Neural cell (in vitro differentiated cells): ENCODE measurements around the gene EPC2. TPM values are rescaled to one million over a fixed set of nuclear protein-coding genes. Genes with fewer than 3 reads are reported as not detected.

Source experiments
- H2AFZ ChIP-seq: fragments of 200-600, 300-800 bp; sonication (generic), shearing (Covaris generic); 2 replicates; pipeline ENCODE4 v1.6.0; 2014; ENCODE audit warnings: low read depth, mild to moderate bottlenecking, antibody characterized with exemption, low read length, moderate library complexity
- H3F3A ChIP-seq: fragments of 200-600 bp; shearing (Covaris generic); 2 replicates; pipeline ENCODE4 v1.6.1; 2016; ENCODE audit warnings: mild to moderate bottlenecking, moderate library complexity, mixed read lengths, antibody characterized with exemption, low read length; ENCODE audit not compliant: insufficient read depth, poor library complexity, severe bottlenecking
- H3K27ac ChIP-seq: fragments of 200-600, 300-800 bp; sonication (generic), shearing (Covaris generic); 2 replicates; pipeline ENCODE4 v1.5.1; 2014; ENCODE audit warnings: mild to moderate bottlenecking, low read length, moderate library complexity
- H3K27me3 ChIP-seq: fragments of 300-800, 200-600 bp; sonication (generic), shearing (Covaris generic); 2 replicates; pipeline ENCODE4 v1.6.0; 2014; ENCODE audit warnings: mild to moderate bottlenecking, low read depth, low read length, moderate library complexity; ENCODE audit not compliant: insufficient read depth
- H3K36me3 ChIP-seq: fragments of 300-800, 200-600 bp; sonication (generic), shearing (Covaris generic); 2 replicates; pipeline ENCODE4 v1.5.1; 2014; ENCODE audit warnings: mild to moderate bottlenecking, antibody characterized with exemption, low read length, moderate library complexity; ENCODE audit not compliant: insufficient read depth
- H3K4me2 ChIP-seq: fragments of 300-800, 200-600 bp; sonication (generic), shearing (Covaris generic); 2 replicates; pipeline ENCODE4 v1.6.0; 2014; ENCODE audit warnings: mild to moderate bottlenecking, low read length
- H3K4me3 ChIP-seq: fragments of 300-800, 200-600 bp; sonication (generic), shearing (Covaris generic); 2 replicates; pipeline ENCODE4 v1.5.1; 2014; ENCODE audit warnings: mild to moderate bottlenecking, low read length, moderate library complexity
- H3K79me2 ChIP-seq: fragments of 200-600 bp; shearing (Covaris generic); replicated peaks from 2 replicates; pipeline ENCODE4 v1.6.0; 2014; ENCODE audit warnings: mild to moderate bottlenecking, low read length, moderate library complexity; ENCODE audit not compliant: insufficient read depth
- H3K9ac ChIP-seq: fragments of 300-800, 200-600 bp; sonication (generic), shearing (Covaris generic); 2 replicates; pipeline ENCODE4 v1.6.1; 2016; ENCODE audit warnings: mild to moderate bottlenecking, low read length, mixed read lengths
- H3K9me2 ChIP-seq: fragments of 200-600 bp; shearing (Covaris generic); 2 replicates; pipeline ENCODE4 v1.6.1; 2016; ENCODE audit warnings: mild to moderate bottlenecking, low read length, mixed read lengths; ENCODE audit not compliant: insufficient read depth
- H3K9me3 ChIP-seq: fragments of 200-600, 300-800 bp; sonication (generic), shearing (Covaris generic); 2 replicates; pipeline ENCODE4 v1.6.1; 2016; ENCODE audit warnings: mild to moderate bottlenecking, mixed run types, low read length, moderate library complexity, mixed read lengths
- H4K20me1 ChIP-seq: fragments of 200-600 bp; shearing (Covaris generic); 2 replicates; pipeline ENCODE4 v1.6.1; 2016; ENCODE audit warnings: mild to moderate bottlenecking, mixed run types; ENCODE audit not compliant: insufficient read depth
- EP300 ChIP-seq: fragments of 450-650 bp; conservative IDR thresholded peaks from 2 replicates; pipeline ENCODE4 v1.6.1; 2014; ENCODE audit warnings: antibody characterized with exemption, mild to moderate bottlenecking, moderate library complexity; ENCODE audit not compliant: poor library complexity, severe bottlenecking
- EZH2 ChIP-seq: fragments of 200-600, 300-800 bp; shearing (Covaris generic), sonication (generic); IDR thresholded peaks from 2 replicates; pipeline ENCODE4 v1.6.1; 2014; ENCODE audit warnings: antibody characterized with exemption, low read length, borderline replicate concordance, mild to moderate bottlenecking; ENCODE audit not compliant: insufficient read depth, poor library complexity, severe bottlenecking
- MXI1 ChIP-seq: fragments of 450-650 bp; conservative IDR thresholded peaks from 2 replicates; pipeline ENCODE4 v1.6.1; 2014; ENCODE audit warnings: antibody characterized with exemption, mild to moderate bottlenecking; ENCODE audit not compliant: poor library complexity, severe bottlenecking
- POLR2AphosphoS5 ChIP-seq: IDR thresholded peaks from 2 replicates; pipeline ENCODE4 v1.6.1; 2012
- RAD21 ChIP-seq: fragments of 450-650 bp; conservative IDR thresholded peaks from 2 replicates; pipeline ENCODE4 v1.6.1; 2014; ENCODE audit warnings: antibody characterized with exemption, mild to moderate bottlenecking, moderate library complexity
- REST ChIP-seq: IDR thresholded peaks from 2 replicates; pipeline ENCODE4 v1.6.1; 2012; ENCODE audit warnings: borderline replicate concordance
- SMC3 ChIP-seq: fragments of 450-650 bp; conservative IDR thresholded peaks from 2 replicates; pipeline ENCODE4 v1.6.1; 2014; ENCODE audit warnings: antibody characterized with exemption, mild to moderate bottlenecking, moderate library complexity; ENCODE audit not compliant: poor library complexity
- TAF1 ChIP-seq: IDR thresholded peaks from 2 replicates; pipeline ENCODE4 v1.6.1; 2012; ENCODE audit warnings: low read depth
- polyA plus RNA-seq: library from polyadenylated mRNA; depleted of rRNA; stranded (reverse); fragments of >200 nt; gene quantifications from 2 replicates; pipeline ENCODE4 v1.2.3, GENCODE V29; 2014
- TF ChIP-seq, protein P1 (sequence below): fragments of 450-650 bp; IDR thresholded peaks from 2 replicates; pipeline ENCODE4 v1.5.1; 2014; ENCODE audit warnings: antibody characterized with exemption, mild to moderate bottlenecking, moderate library complexity; ENCODE audit not compliant: poor library complexity, severe bottlenecking

Gene EPC2
- polyA plus RNA-seq, 1 donor from 2014 or later = 43.9 TPM

GRCh38 chr2:148653437-148653836 is 8.9 kb downstream of the EPC2 start:
- Histone ChIP-seq H3K9me2 (no peaks in the 10 kb centered on the region), H3K4me2 (no peak overlapping the region), H3K9ac (no peak overlapping the region), H3K27ac (no peak overlapping the region), H3K79me2 (peaks cover 98% of the 10 kb centered on the region), H4K20me1 (peaks cover 22% of the 10 kb centered on the region), H3F3A (no peaks in the 10 kb centered on the region), H3K36me3 (no peaks in the 10 kb centered on the region), H3K9me3 (no peaks in the 10 kb centered on the region), H3K27me3 (no peaks in the 10 kb centered on the region), H2AFZ (no peak overlapping the region), H3K4me3 (no peak overlapping the region)
- TF ChIP-seq MXI1 = no peak
- no peak for TF ChIP-seq SMC3
- TF ChIP-seq EZH2 = no peak
- no peak for TF ChIP-seq EP300
- no peak for TF ChIP-seq REST
- TF ChIP-seq, protein P1, sequence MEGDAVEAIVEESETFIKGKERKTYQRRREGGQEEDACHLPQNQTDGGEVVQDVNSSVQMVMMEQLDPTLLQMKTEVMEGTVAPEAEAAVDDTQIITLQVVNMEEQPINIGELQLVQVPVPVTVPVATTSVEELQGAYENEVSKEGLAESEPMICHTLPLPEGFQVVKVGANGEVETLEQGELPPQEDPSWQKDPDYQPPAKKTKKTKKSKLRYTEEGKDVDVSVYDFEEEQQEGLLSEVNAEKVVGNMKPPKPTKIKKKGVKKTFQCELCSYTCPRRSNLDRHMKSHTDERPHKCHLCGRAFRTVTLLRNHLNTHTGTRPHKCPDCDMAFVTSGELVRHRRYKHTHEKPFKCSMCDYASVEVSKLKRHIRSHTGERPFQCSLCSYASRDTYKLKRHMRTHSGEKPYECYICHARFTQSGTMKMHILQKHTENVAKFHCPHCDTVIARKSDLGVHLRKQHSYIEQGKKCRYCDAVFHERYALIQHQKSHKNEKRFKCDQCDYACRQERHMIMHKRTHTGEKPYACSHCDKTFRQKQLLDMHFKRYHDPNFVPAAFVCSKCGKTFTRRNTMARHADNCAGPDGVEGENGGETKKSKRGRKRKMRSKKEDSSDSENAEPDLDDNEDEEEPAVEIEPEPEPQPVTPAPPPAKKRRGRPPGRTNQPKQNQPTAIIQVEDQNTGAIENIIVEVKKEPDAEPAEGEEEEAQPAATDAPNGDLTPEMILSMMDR = no peak
- no peak for TF ChIP-seq TAF1
- no peak for TF ChIP-seq RAD21
- TF ChIP-seq POLR2AphosphoS5 = no peak

DNA sequence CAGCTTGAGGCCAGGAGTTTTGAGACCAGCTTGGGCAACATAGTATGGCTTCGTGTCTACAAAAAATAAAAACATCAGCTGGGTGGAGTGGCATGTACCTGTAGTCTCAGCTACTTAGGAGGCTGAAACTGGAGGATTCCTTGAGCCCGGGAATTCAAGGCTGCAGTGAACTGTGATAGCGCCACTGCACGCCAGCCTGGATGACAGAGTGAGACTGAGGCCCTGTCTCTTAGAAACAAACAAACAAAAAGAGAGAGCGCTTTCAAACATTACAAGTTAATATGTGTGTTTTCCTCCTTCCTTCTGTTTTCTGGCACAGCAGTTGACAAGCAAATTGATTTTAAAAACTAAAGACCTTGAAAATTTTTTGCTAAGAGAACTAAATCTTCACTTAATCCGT is 9.9 kb downstream of the EPC2 start:
- Histone ChIP-seq H3K27me3 (no peaks in the 10 kb centered on the region), H3K4me2 (no peak overlapping the region), H3K9ac (no peak overlapping the region), H3K27ac (no peak overlapping the region), H3K9me2 (no peaks in the 10 kb centered on the region), H3K79me2 (peaks cover 98% of the 10 kb centered on the region), H3F3A (no peaks in the 10 kb centered on the region), H3K36me3 (no peaks in the 10 kb centered on the region), H4K20me1 (peaks cover 22% of the 10 kb centered on the region), H3K4me3 (no peak overlapping the region), H2AFZ (no peak overlapping the region), H3K9me3 (no peaks in the 10 kb centered on the region)
- no peak for TF ChIP-seq REST
- no peak for TF ChIP-seq RAD21
- TF ChIP-seq MXI1 = no peak
- no peak for TF ChIP-seq EZH2
- no peak for TF ChIP-seq EP300
- no peak for TF ChIP-seq SMC3
